K562 (cell line): ENCODE data around the gene BDKRB2. TPM values are rescaled to one million over a fixed set of nuclear protein-coding genes. Genes with fewer than 3 reads are reported as not detected.

Source experiments
- ELF4 ChIP-seq: fragments of 450-650 bp; formaldehyde crosslinking; IDR thresholded peaks from 2 replicates; pipeline ENCODE4 v1.4.0; 2022; ENCODE audit warnings: missing genetic modification characterization
- FOXP1 ChIP-seq: sonication (generic); formaldehyde crosslinking; IDR thresholded peaks from 2 replicates; pipeline ENCODE4 v1.8.0; 2022; ENCODE audit warnings: mild to moderate bottlenecking, missing genetic modification reagents
- IRF2 ChIP-seq: sonication (generic); formaldehyde crosslinking; IDR thresholded peaks from 2 replicates; pipeline ENCODE4 v1.8.1; 2022; ENCODE audit warnings: mild to moderate bottlenecking, missing genetic modification reagents
- L3MBTL2 ChIP-seq: fragments of 450-650 bp; IDR thresholded peaks from 2 replicates; pipeline ENCODE4 v1.6.1; 2016; ENCODE audit warnings: mild to moderate bottlenecking, moderate library complexity
- MEIS2 ChIP-seq: fragments of 450-650 bp; IDR thresholded peaks from 2 replicates; pipeline ENCODE4 v1.6.1; 2014; ENCODE audit warnings: mild to moderate bottlenecking; ENCODE audit not compliant: partially characterized antibody
- SAFB ChIP-seq: fragments of 200-400 bp; formaldehyde crosslinking; IDR thresholded peaks from 2 replicates; pipeline ENCODE4 v1.6.1; 2017; ENCODE audit warnings: low read depth, low read length, borderline replicate concordance
- TAF1 ChIP-seq: IDR thresholded peaks from 2 replicates; pipeline ENCODE4 v1.6.1; 2011; ENCODE audit warnings: mild to moderate bottlenecking, low read length, moderate library complexity; ENCODE audit not compliant: insufficient read depth, control insufficient read depth, severe bottlenecking; ENCODE audit errors: extremely low read depth
- ZNF143 ChIP-seq: sonication (generic); formaldehyde crosslinking; IDR thresholded peaks from 2 replicates; pipeline ENCODE4 v1.9.0; 2022; ENCODE audit warnings: mild to moderate bottlenecking, missing genetic modification reagents
- polyA plus RNA-seq, 8 experiments: library from polyadenylated mRNA; depleted of rRNA in 4 of 8; stranded (reverse) in 5 of 8; unstranded in 3 of 8; fragments of >200 nt; fragmentation: Nextera tagmentation in 2 of 8; fragmentation: Illumina TruSeq in 1 of 8; extraction: Ambion mirVana in 2 of 8; extraction: Trizol in 1 of 8; gene quantifications; 2 replicates each; pipeline versions ENCODE4 v1.2.1 to v1.2.3, GENCODE V29; 2011 to 2014; ENCODE audit warnings: inconsistent platforms in 1 of 8, missing spikeins in 1 of 8
- total RNA-seq, 7 experiments: library from RNA; depleted of rRNA in 6 of 7; stranded (reverse); fragments of >200 nt in 6 of 7; fragmentation: Illumina TruSeq in 2 of 7; extraction: Trizol in 2 of 7; gene quantifications; 2 replicates each; pipeline versions ENCODE4 v1.2.1 to v1.2.3, GENCODE V29; 2011 to 2021; ENCODE audit warnings: low replicate concordance in 1 of 7
- TF ChIP-seq, protein P1 (sequence below): fragments of 450-650 bp; IDR thresholded peaks from 2 replicates; pipeline ENCODE4 v1.6.1; 2016; ENCODE audit warnings: borderline replicate concordance

The BDKRB2 gene
- total and polyA plus RNA-seq, 9 of the 15 experiments (the other 6 are each of a cell fraction or from before 2014, with no cell fraction given): 0.02 TPM; not detected in 8

DNA sequence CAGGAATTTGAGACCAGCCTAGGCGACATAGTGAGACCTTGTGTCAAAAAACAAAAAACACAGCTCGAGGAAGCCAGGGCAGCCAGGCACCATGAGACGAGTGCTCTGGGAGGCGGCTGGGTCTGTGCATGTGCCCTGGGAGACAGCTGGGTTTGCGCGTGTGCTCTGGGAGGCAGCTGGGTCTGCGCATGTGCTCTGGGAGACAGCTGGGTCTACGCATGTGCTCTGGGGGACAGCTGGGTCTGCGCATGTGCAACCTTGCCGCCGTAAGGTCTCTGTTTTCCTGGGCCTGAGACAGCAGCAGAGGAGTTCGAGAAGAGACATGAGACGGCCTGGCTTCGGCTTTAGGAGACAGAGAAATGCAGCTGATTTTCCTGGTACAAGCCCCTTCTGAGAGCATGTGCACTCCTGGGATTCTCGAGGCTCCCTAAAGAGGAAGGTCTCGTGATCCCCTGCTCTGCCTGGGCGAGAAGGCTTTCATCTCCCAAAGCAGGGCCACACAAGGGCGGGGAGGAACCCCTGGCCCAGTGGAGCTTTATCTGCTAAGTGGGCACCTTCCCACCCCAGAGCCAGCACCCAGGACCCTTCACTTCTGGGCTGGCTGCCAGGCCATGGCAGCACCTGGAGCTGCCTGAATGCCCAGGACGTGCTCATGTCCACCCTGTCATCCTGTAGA, 47.8 kb downstream of the BDKRB2 start (continued):
- TF ChIP-seq, protein P1, sequence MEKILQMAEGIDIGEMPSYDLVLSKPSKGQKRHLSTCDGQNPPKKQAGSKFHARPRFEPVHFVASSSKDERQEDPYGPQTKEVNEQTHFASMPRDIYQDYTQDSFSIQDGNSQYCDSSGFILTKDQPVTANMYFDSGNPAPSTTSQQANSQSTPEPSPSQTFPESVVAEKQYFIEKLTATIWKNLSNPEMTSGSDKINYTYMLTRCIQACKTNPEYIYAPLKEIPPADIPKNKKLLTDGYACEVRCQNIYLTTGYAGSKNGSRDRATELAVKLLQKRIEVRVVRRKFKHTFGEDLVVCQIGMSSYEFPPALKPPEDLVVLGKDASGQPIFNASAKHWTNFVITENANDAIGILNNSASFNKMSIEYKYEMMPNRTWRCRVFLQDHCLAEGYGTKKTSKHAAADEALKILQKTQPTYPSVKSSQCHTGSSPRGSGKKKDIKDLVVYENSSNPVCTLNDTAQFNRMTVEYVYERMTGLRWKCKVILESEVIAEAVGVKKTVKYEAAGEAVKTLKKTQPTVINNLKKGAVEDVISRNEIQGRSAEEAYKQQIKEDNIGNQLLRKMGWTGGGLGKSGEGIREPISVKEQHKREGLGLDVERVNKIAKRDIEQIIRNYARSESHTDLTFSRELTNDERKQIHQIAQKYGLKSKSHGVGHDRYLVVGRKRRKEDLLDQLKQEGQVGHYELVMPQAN: no peak
- no peak for TF ChIP-seq SAFB
- TF ChIP-seq FOXP1 (CRISPR knock-in tag): peak; percentile 36; the same call in 1 of the 2 replicates
- TF ChIP-seq MEIS2: peak; percentile 39
- TF ChIP-seq L3MBTL2: peak; percentile 74
- no peak for TF ChIP-seq TAF1
- no peak for TF ChIP-seq IRF2
- TF ChIP-seq ELF4 (CRISPR knock-in tag): no peak
- no peak for TF ChIP-seq ZNF143
